ENCODE measurements around the gene VMP1.

DNA sequence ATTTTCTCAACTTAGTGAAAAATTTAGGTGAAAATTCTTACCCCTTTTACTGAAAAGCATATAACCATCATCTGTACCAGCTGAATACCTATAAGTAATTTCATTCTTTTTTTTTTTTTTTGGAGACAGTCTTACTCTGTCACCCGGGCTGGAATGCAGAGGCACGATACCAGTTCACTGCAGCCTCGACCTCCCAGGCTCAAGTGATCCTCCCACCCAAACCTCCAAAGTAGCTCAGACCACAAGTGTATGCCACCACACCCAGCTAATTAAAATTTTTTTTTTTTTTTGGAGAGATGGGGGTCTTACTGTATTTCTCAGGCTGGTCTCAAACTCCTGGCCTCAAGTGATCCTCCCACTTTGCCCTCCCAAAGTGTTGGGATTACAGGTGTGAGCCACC is 151.5 kb downstream of the VMP1 start:
- TF ChIP-seq, protein P1, sequence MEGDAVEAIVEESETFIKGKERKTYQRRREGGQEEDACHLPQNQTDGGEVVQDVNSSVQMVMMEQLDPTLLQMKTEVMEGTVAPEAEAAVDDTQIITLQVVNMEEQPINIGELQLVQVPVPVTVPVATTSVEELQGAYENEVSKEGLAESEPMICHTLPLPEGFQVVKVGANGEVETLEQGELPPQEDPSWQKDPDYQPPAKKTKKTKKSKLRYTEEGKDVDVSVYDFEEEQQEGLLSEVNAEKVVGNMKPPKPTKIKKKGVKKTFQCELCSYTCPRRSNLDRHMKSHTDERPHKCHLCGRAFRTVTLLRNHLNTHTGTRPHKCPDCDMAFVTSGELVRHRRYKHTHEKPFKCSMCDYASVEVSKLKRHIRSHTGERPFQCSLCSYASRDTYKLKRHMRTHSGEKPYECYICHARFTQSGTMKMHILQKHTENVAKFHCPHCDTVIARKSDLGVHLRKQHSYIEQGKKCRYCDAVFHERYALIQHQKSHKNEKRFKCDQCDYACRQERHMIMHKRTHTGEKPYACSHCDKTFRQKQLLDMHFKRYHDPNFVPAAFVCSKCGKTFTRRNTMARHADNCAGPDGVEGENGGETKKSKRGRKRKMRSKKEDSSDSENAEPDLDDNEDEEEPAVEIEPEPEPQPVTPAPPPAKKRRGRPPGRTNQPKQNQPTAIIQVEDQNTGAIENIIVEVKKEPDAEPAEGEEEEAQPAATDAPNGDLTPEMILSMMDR (IDR thresholded peaks at IDR 0.05): no peak
- TF ChIP-seq POLR2A (IDR thresholded peaks at IDR 0.05) (no peak), POLR2AphosphoS5 (IDR thresholded peaks at IDR 0.05) (no peak)
